Measurements from ENCODE around the gene SDR42E2. TPM values are rescaled to one million over a fixed set of nuclear protein-coding genes. Genes with fewer than 3 reads are reported as not detected.
A peak's percentile ranks its signal among the peaks of the same experiment; 100 is the strongest.

SDR42E2 gene
- polyA plus RNA-seq, 3 donors, result 0.16 to 0.23 TPM; not detected in 1

GRCh38 chr16:22194707-22195444 lies 32.6 kb downstream of the SDR42E2 start:
- Histone ChIP-seq H3K36me3 (replicated peaks in 1 of 2; ENCODE audit: control insufficient read depth in 1 of 2, insufficient read depth in 2 of 2, low read length in 2 of 2) (no peaks in the 10 kb centered on the region), H4K20me1 (ENCODE audit: insufficient read depth, low read length) (no peaks in the 10 kb centered on the region), H3K9ac (ENCODE audit: insufficient read depth, low read length, poor library complexity, severe bottlenecking) (no peak overlapping the region), H3K9me3 (replicated peaks in 1 of 2; ENCODE audit: control insufficient read depth in 1 of 2, insufficient read depth in 1 of 2, low read length in 2 of 2) (no peaks in the 10 kb centered on the region), H3K4me3 (replicated peaks in 1 of 3; ENCODE audit: low read depth in 2 of 3, low read length in 3 of 3) (peak overlapping the region in 1 of 3 experiments; percentile 92), H3K79me2 (ENCODE audit: insufficient read depth, low read length) (no peaks in the 10 kb centered on the region), H3K27ac (ENCODE audit: low read depth in 1 of 2, low read length in 2 of 2) (peak overlapping the region in 1 of 2 donors; percentile 30), H2AFZ (ENCODE audit: insufficient read depth, low read depth, low read length, poor library complexity, severe bottlenecking) (no peak overlapping the region), H3K27me3 (ENCODE audit: control insufficient read depth in 2 of 2, insufficient read depth in 2 of 2, low read length in 2 of 2) (no peaks in the 10 kb centered on the region), H3K4me2 (replicated peaks; ENCODE audit: extremely low read depth, low read length, poor library complexity, severe bottlenecking) (peak overlapping the region; percentile 83), H3K4me1 (ENCODE audit: control insufficient read depth in 1 of 2, insufficient read depth in 2 of 2, low read length in 2 of 2) (peaks cover 36 to 40% of the 10 kb centered on the region in 2 donors)
- no peak for TF ChIP-seq CTCF (IDR thresholded peaks at IDR 0.05)
- intact Hi-C loops (cut with micrococcal nuclease), result loop anchor here (5.0 to 10.0 kb wide), 3 partner anchors 180 to 673 kb away; partner anchors contain the start of genes CDR2 (in 2 of the 2) and METTL9 (in 1 of the 2)
- H3K9me3 Mint-ChIP-seq, result no peaks in the 10 kb centered on the region
- peaks cover 6 to 10% (median 9%) of the 10 kb centered on the region in 3 donors for H3K27me3 Mint-ChIP-seq (ENCODE audit: low read depth in 3 of 3)
- WGBS (ENCODE audit: insufficient coverage), result 75% methylated on average over 8 of the region's 9 CpGs
- no peaks in the 10 kb centered on the region for H3K36me3 Mint-ChIP-seq
- DNase-seq, result peak in 2 of 3 donors; percentile 34 to 72
- H3K4me1 Mint-ChIP-seq, result peaks cover 29% of the 10 kb centered on the region
- peak overlapping the region in 6 of 7 donors; percentile 74 to 90 (median 84) for H3K27ac Mint-ChIP-seq
- peak overlapping the region in 1 of 2 donors; percentile 89 for H3K4me3 Mint-ChIP-seq

GRCh38 chr16:22195445-22195694 lies 33.1 kb downstream of the SDR42E2 start:
- Mint-ChIP-seq H3K9me3 (no peaks in the 10 kb centered on the region), H3K27me3 (ENCODE audit: low read depth in 3 of 3) (peaks cover 6 to 10% (median 9%) of the 10 kb centered on the region in 3 donors), H3K4me1 (peaks cover 28% of the 10 kb centered on the region), H3K27ac (peak overlapping the region; percentile 74 to 90 (median 85)), H3K36me3 (no peaks in the 10 kb centered on the region), H3K4me3 (peak overlapping the region; percentile 79 to 89)
- DNase-seq, result no peak
- no peaks in the 10 kb centered on the region for H3K9me3 ChIP-seq (replicated peaks in 1 of 2; ENCODE audit: control insufficient read depth in 1 of 2, insufficient read depth in 1 of 2, low read length in 2 of 2)
- no peaks in the 10 kb centered on the region for H4K20me1 ChIP-seq (ENCODE audit: insufficient read depth, low read length)
- no peaks in the 10 kb centered on the region for H3K27me3 ChIP-seq (ENCODE audit: control insufficient read depth in 2 of 2, insufficient read depth in 2 of 2, low read length in 2 of 2)
- no peaks in the 10 kb centered on the region for H3K36me3 ChIP-seq (replicated peaks in 1 of 2; ENCODE audit: control insufficient read depth in 1 of 2, insufficient read depth in 2 of 2, low read length in 2 of 2)
- H3K9ac ChIP-seq (ENCODE audit: insufficient read depth, low read length, poor library complexity, severe bottlenecking), result no peak overlapping the region
- no peak for TF ChIP-seq CTCF (IDR thresholded peaks at IDR 0.05)
- peak overlapping the region; percentile 83 for H3K4me2 ChIP-seq (replicated peaks; ENCODE audit: extremely low read depth, low read length, poor library complexity, severe bottlenecking)
- peaks cover 34 to 36% of the 10 kb centered on the region in 2 donors for H3K4me1 ChIP-seq (ENCODE audit: control insufficient read depth in 1 of 2, insufficient read depth in 2 of 2, low read length in 2 of 2)
- peak overlapping the region; percentile 30 to 41 for H3K27ac ChIP-seq (ENCODE audit: low read depth in 1 of 2, low read length in 2 of 2)
- no peaks in the 10 kb centered on the region for H3K79me2 ChIP-seq (ENCODE audit: insufficient read depth, low read length)
- intact Hi-C loops (cut with micrococcal nuclease), result loop anchor here (10.0 kb wide), 2 partner anchors 179 to 601 kb away; partner anchors contain the start of genes CDR2 (in 2 of the 2) and METTL9 (in 1 of the 2)
- peak overlapping the region in 1 of 3 experiments; percentile 92 for H3K4me3 ChIP-seq (replicated peaks in 1 of 3; ENCODE audit: low read depth in 2 of 3, low read length in 3 of 3)
- no peak overlapping the region for H2AFZ ChIP-seq (ENCODE audit: insufficient read depth, low read depth, low read length, poor library complexity, severe bottlenecking)
